HL-60/S4 (cell line): ENCODE measurements around the gene CDH13.

Experiments used
- in situ Hi-C: fragments of 300-500 bp; cut with MboI; formaldehyde crosslinking; loops from 2 replicates; pipeline ENCODE4 v1.14.3; 2022; ENCODE audit warnings: low sequenced_read_pairs

CDH13 gene

GRCh38 chr16:82625066-82625968 is 1.5 kb upstream of the CDH13 start:
- in situ Hi-C loops: no loop called here

GRCh38 chr16:82628088-82628423 is 1.3 kb downstream of the CDH13 start:
- in situ Hi-C loops: no loop called here

- in situ Hi-C loops: no loop called here
These were observed 1.9 kb downstream of the CDH13 start for GRCh38 chr16:82628711-82629110.

- in situ Hi-C loops: no loop called here
These were observed 2.8 kb downstream of the CDH13 start for GRCh38 chr16:82629441-82630027.

DNA sequence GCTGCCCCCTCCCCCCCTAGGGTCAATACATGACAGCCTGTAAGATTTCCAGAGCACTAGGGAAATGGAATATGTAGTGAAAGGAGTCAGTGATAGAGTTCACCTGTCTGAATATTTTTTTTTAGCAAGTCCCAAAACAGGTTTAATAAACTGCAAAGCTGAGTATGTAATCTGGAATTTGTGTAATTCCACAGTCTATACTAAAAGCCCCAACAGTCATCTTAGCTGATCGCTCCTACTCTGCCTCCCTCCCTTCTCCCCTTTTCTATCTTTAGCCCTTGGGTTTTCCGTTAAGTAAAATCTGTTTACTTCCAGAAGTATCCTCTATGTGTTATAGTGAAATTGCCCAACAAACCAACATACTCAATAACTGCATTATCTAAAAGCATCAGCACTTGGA is 3.5 kb downstream of the CDH13 start:
- in situ Hi-C loops: no loop called here

DNA sequence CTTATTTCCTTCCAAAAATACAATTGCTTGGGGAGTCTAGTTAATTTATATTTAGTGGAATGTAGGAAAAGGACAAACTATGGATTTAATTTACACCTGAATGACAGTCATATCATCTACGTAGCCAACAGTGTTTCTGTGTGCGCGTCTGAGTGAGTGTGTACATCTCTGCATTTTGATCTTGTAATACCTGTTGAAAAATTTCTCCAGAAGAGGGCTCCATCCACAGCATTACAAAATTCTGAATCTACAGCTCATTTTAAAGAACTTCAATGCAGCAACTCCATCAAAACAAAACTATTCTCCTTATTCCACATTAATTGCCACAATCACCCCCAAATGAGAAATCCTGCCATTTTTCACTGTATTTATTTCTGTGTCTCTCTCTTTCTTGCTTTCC is 3.9 kb downstream of the CDH13 start:
- in situ Hi-C loops: no loop called here

- in situ Hi-C loops: no loop called here
These were observed 5.2 kb downstream of the CDH13 start for GRCh38 chr16:82631701-82632685.

DNA sequence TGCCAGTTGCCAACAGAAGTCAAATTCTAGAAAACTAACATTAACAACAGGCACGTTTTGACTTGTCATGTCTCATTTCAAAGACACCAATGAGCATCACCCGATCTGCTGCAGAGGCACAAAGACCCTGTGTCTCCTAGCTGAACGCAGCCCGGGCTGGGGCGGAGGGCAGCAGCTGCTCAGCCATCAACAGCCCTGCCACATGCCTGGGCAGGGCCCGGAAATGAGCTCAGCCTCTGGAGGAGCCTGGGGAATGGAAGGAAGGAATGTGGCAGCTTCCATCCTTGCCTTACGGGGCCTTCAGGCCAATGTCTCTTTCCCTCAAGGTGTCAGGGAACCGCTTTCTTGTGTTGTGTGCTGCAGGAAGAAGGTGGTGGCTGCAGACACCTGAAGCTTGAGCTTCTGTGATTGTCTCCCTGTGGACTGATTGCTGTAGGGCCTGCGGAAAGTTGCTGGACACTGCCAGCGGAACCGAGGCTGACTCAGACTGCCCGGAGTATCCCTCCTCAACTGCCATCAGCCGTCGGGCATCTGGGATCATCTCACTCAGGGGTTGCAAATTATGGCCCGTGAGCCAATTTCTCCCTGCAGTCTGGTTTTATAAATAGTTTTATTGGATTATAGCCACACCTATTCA is 7.3 kb downstream of the CDH13 start:
- in situ Hi-C loops: no loop called here

- in situ Hi-C loops: no loop called here
These were observed 8.3 kb downstream of the CDH13 start for GRCh38 chr16:82634955-82635610.

GRCh38 chr16:82636485-82636884 is 9.7 kb downstream of the CDH13 start:
- in situ Hi-C loops: no loop called here

- in situ Hi-C loops: no loop called here
These were observed 10.2 kb downstream of the CDH13 start for GRCh38 chr16:82636958-82637357.

GRCh38 chr16:82638095-82638798 is 11.5 kb downstream of the CDH13 start:
- in situ Hi-C loops: no loop called here

GRCh38 chr16:82639263-82639662 is 12.5 kb downstream of the CDH13 start:
- in situ Hi-C loops: no loop called here

DNA sequence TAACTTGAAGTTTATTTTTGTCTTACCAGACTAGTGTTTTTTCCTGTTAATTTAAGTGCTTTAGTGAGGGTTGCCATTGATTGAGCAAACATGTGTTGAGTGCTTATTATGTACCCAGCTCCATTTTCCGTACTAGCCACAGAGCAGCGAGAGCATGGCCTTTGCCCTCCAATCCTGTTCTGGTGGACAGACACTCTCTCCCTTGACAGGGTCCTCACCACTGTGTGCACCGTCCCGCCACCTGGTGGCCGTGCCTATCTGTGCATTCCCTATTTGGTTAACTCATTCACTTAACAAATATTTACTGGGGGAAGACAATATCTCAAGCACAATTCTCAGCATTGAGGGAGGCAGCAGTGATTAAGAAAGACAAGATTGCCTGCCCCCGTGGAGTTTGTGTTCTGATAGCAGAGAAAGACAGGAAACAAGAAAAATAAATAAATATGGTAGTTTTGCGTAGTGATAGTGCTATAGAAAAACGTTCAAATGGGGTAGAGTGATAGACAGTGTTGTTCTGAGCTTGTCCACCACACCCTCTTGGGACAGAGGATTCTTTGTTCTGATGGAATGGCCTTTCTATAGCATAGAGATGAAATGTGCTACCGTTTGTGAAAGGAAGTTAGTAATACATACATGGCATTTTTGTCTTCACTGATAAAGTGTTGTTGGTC is 13.0 kb downstream of the CDH13 start:
- in situ Hi-C loops: no loop called here

GRCh38 chr16:82641336-82641984 is 14.7 kb downstream of the CDH13 start:
- in situ Hi-C loops: no loop called here

DNA sequence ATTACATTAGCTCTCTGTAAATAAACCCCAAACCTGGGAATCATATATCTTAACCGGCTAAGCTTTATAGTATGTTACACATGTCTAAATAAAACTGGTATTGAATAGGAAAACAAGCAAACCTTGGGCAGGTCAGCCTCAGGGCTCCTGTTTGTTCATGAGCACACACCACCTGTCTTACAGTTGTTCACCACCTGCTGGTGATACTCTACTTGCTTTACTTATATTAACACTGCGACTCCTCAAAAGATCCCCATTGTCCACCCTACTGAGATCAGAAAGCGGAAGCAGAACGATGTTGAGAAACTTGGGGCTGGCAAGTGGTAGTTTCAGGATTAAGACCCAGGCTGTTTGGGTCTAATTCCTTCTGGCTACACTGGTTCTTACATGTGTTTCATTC is 16.4 kb downstream of the CDH13 start:
- in situ Hi-C loops: no loop called here

GRCh38 chr16:82643936-82644630 is 17.3 kb downstream of the CDH13 start:
- in situ Hi-C loops: no loop called here

DNA sequence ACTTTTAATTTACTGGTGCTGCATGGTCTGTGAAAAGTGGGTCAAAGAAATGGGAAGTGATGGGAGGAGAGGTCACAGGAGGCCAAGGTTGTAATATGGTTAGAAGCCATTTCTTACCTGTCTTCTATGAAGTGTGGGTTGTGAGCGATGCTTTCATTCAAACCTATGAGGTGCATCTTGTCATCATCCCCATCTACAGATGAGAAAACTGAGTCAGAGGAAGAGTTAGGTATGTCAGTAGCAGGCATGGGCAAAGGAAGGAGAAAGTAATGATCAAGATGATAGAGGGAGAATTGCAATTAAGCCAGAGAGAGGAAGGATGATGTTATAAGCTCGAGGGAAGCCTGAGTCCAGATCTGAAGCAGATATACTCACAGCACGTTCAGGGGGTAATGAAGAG is 19.7 kb downstream of the CDH13 start:
- in situ Hi-C loops: no loop called here
